ENCODE measurements around the gene SLC2A9. TPM values are rescaled to one million over a fixed set of nuclear protein-coding genes. Genes with fewer than 3 reads are reported as not detected.

The SLC2A9 gene
- total and polyA plus RNA-seq, 2 of the 8 experiments (the other 6 are each of a cell fraction or from before 2014, with no cell fraction given), result 0.20 to 0.26 TPM

DNA sequence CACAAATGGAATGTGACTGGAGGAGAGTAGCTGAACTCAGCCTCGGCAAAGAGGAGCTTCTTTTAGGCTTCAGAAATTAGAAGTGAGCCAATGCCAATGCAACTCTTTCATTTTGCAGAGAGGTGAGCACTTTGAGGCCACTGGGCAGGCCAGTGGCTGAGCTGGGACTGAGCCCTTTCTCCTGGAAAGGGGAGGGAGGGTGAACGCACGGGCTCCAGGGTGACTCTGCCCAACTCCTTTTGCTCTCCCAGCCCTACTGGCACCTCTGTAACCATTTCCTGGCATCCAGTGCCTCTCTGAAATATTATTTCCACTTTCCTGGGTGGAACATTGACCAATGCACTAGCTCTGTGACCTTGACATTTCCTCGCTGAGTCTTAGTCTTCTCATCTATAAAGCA is 88.1 kb downstream of the SLC2A9 start:
- Histone ChIP-seq H3K4me1 (replicated peaks in 1 of 4; ENCODE audit: control insufficient read depth in 3 of 4, insufficient read depth in 4 of 4, low read length in 3 of 4) (no peaks in the 10 kb centered on the region), H3K27me3 (replicated peaks in 1 of 4; ENCODE audit: control insufficient read depth in 3 of 4, extremely low read depth in 1 of 4, insufficient read depth in 3 of 4, low read length in 3 of 4) (peaks cover 0 to 2% (median 0%) of the 10 kb centered on the region in 4 experiments; a peak in 1 of 7 replicates), H3K14ac (ENCODE audit: insufficient read length) (no peak overlapping the region), H2AFZ (ENCODE audit: low read length) (no peak overlapping the region), H4K8ac (ENCODE audit: extremely low read depth, insufficient read depth, low read length) (no peak overlapping the region), H3K9me3 (ENCODE audit: insufficient read depth in 2 of 2, low read depth in 1 of 2, low read length in 1 of 2) (no peaks in the 10 kb centered on the region), H3K4me3 (ENCODE audit: extremely low read depth in 1 of 4, insufficient read depth in 2 of 4, low read depth in 3 of 4, low read length in 4 of 4) (no peak overlapping the region), H4K91ac (replicated peaks; ENCODE audit: insufficient read length, low read length) (no peak overlapping the region), H3K9ac (replicated peaks in 1 of 4; ENCODE audit: extremely low read depth in 1 of 4, low read depth in 3 of 4, low read length in 3 of 4) (no peak overlapping the region), H3K23me2 (ENCODE audit: low read depth, low read length) (no peaks in the 10 kb centered on the region), H4K5ac (ENCODE audit: insufficient read length, low read depth, low read length) (no peak overlapping the region), H3K79me1 (ENCODE audit: low read depth, low read length) (no peaks in the 10 kb centered on the region), H3K23ac (ENCODE audit: insufficient read length) (no peak overlapping the region), H3K79me2 (ENCODE audit: control insufficient read depth in 1 of 2, insufficient read depth in 2 of 2, low read length in 2 of 2) (no peaks in the 10 kb centered on the region), H2BK20ac (ENCODE audit: low read length) (no peak overlapping the region), H3K4me2 (ENCODE audit: insufficient read depth in 1 of 2, low read depth in 2 of 2, low read length in 2 of 2) (no peak overlapping the region), H3K18ac (ENCODE audit: extremely low read depth, low read length) (no peak overlapping the region), H3K36me3 (ENCODE audit: control insufficient read depth in 2 of 4, insufficient read depth in 4 of 4, low read length in 3 of 4) (no peaks in the 10 kb centered on the region), H2BK5ac (ENCODE audit: low read depth, low read length) (no peak overlapping the region), H3K27ac (ENCODE audit: low read depth, low read length) (no peak overlapping the region), H2BK15ac (ENCODE audit: low read length) (no peak overlapping the region), H3K56ac (replicated peaks; ENCODE audit: insufficient read length, low read depth, low read length) (no peak overlapping the region), H2BK120ac (replicated peaks; ENCODE audit: low read depth, low read length) (no peak overlapping the region), H3K4ac (replicated peaks; ENCODE audit: insufficient read length, low read depth, low read length) (no peak overlapping the region), H2AK5ac (ENCODE audit: low read depth, low read length) (no peak overlapping the region), H2BK12ac (ENCODE audit: low read depth, low read length) (no peak overlapping the region), H4K20me1 (replicated peaks in 1 of 2; ENCODE audit: control insufficient read depth in 1 of 2, insufficient read depth in 2 of 2, low read length in 2 of 2) (no peaks in the 10 kb centered on the region)
- WGBS, 2 experiments (ENCODE audit: extremely low coverage in 1 of 2, insufficient coverage in 1 of 2, insufficient read length in 1 of 2, insufficient replicate concordance in 2 of 2, low coverage in 1 of 2, low lambda C conversion rate in 2 of 2, missing lambda C conversion rate in 1 of 2), result 86% methylated on average over 4 of the region's 4 CpGs; no CpG with 5 or more reads in 1 of the 2 experiments
- ChIA-PET CTCF (ENCODE audit: partially characterized antibody) (interaction anchor here (0.9 to 10.2 kb wide), 5 partner anchors 13 to 168 kb away, joined by 3 to 60 read pairs (median 5); no protein-coding TSS in a partner anchor), POLR2A (ENCODE audit: partially characterized antibody) (no interaction called here)
- DNase-seq (ENCODE audit: low read depth in 1 of 2, low spot score in 2 of 2) (no peak), FAIRE-seq (no peak)
- TF ChIP-seq SP2 (IDR thresholded peaks at IDR 0.05; ENCODE audit: low read length), result no peak
